ENCODE data around the gene HYOU1. TPM values are rescaled to one million over a fixed set of nuclear protein-coding genes. Genes with fewer than 3 reads are reported as not detected.

Gene HYOU1
- total and polyA plus RNA-seq, 2 experiments from 2014 or later: 48.2 to 229 TPM

DNA sequence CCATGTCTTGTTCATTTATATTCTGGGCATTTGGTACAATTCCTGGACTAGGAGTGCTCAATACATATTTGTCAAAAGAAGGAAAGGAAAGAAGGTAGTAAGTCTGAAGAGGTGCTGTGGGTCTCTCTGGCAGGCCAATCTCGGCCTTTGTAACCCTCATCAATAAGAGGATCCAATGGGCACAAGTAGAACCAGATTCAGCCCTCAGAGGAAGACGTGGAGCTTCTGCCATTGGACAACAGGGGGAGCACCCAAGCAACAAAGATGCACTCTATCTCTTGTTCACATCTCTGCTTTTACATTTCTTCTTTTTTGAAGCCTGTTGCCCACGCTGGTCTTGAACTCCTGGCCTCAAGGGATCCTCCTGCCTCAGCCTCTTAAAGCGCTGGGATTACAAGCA is 8.4 kb upstream of the HYOU1 start:
- Histone ChIP-seq H3K4me2 (no peak overlapping the region), H3K4me3 (no peak overlapping the region), H2AFZ (no peak overlapping the region), H3F3A (replicated peaks; ENCODE audit: low read depth) (peaks cover 7% of the 10 kb centered on the region; the same call in 1 of the 2 replicates), H4K20me1 (replicated peaks; ENCODE audit: insufficient read depth) (0 out of 2 replicates have a peak, but pooled peaks cover 6% of the 10 kb centered on the region), H3K36me3 (ENCODE audit: insufficient read depth) (peaks cover 5% of the 10 kb centered on the region; the same call in 1 of the 2 replicates), H3K9me2 (ENCODE audit: insufficient read depth) (0 out of 2 replicates have a peak, but pooled peaks cover under 1% of the 10 kb centered on the region), H3K4me1 (ENCODE audit: insufficient read depth) (no peaks in the 10 kb centered on the region), H3K27ac (ENCODE audit: low read depth) (no peak overlapping the region), H3K79me2 (replicated peaks; ENCODE audit: insufficient read depth) (peaks cover 17% of the 10 kb centered on the region), H3K27me3 (ENCODE audit: insufficient read depth) (no peaks in the 10 kb centered on the region)
- peaks cover 8% of the 10 kb centered on the region for H3K27me3 Mint-ChIP-seq (ENCODE audit: insufficient read depth, low read depth, poor library complexity)
- no peaks in the 10 kb centered on the region for H3K9me3 Mint-ChIP-seq
- TF ChIP-seq ZNF114 (CRISPR knock-in tag; IDR thresholded peaks at IDR 0.05): no peak
- TF ChIP-seq POLR2AphosphoS5 (IDR thresholded peaks at IDR 0.05; ENCODE audit: low read depth): no peak
- TF ChIP-seq, protein P1, sequence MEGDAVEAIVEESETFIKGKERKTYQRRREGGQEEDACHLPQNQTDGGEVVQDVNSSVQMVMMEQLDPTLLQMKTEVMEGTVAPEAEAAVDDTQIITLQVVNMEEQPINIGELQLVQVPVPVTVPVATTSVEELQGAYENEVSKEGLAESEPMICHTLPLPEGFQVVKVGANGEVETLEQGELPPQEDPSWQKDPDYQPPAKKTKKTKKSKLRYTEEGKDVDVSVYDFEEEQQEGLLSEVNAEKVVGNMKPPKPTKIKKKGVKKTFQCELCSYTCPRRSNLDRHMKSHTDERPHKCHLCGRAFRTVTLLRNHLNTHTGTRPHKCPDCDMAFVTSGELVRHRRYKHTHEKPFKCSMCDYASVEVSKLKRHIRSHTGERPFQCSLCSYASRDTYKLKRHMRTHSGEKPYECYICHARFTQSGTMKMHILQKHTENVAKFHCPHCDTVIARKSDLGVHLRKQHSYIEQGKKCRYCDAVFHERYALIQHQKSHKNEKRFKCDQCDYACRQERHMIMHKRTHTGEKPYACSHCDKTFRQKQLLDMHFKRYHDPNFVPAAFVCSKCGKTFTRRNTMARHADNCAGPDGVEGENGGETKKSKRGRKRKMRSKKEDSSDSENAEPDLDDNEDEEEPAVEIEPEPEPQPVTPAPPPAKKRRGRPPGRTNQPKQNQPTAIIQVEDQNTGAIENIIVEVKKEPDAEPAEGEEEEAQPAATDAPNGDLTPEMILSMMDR (conservative IDR thresholded peaks at IDR 0.05; ENCODE audit: low read depth in 2 of 2): peak; percentile 56 to 71
- TF ChIP-seq STAT1 (IDR thresholded peaks at IDR 0.05; ENCODE audit: unreplicated experiment): no peak
- no peak for TF ChIP-seq EZH2 (IDR thresholded peaks at IDR 0.05; ENCODE audit: low read depth, unreplicated experiment)
- TF ChIP-seq CREB1 (CRISPR knock-in tag; IDR thresholded peaks at IDR 0.05; ENCODE audit: low read depth): no peak
- no peak for TF ChIP-seq ZNF331 (CRISPR knock-in tag; IDR thresholded peaks at IDR 0.05; ENCODE audit: low read depth)
- no peak overlapping the region for H3K27ac Mint-ChIP-seq
- ATAC-seq (peak; percentile 59), DNase-seq (ENCODE audit: low spot score) (peak; percentile 71)
- H3K36me3 Mint-ChIP-seq (ENCODE audit: low read depth): peaks cover 5% of the 10 kb centered on the region
- H3K4me1 Mint-ChIP-seq: peaks cover 6% of the 10 kb centered on the region; the same call in 2 of the 3 replicates
- H3K4me3 Mint-ChIP-seq: no peak overlapping the region

DNA sequence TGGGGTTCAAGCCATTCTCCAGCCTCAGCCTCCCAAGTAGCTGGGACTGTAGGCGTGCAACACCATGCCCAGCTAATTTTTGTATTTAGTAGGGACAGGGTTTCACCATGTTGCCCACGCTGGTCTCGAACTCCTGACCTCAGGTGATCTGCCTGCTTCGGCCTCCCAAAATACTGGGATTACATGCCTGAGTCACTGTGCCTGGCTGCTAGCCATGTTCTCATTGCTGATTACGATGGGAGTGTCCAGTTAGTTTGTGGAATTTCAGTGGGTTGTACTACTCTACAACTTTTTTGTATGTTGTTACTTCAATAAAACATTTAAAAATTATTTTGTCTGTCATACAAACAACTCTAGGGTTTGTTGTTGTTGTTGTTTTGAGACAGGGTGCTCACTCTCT is 5.8 kb upstream of the HYOU1 start:
- Histone ChIP-seq H3K4me3 (no peak overlapping the region), H4K20me1 (replicated peaks; ENCODE audit: insufficient read depth) (0 out of 2 replicates have a peak, but pooled peaks cover 6% of the 10 kb centered on the region), H3K36me3 (ENCODE audit: insufficient read depth) (no peaks in the 10 kb centered on the region), H3F3A (replicated peaks; ENCODE audit: low read depth) (peaks cover 5% of the 10 kb centered on the region), H3K9me2 (ENCODE audit: insufficient read depth) (0 out of 2 replicates have a peak, but pooled peaks cover 4% of the 10 kb centered on the region), H3K27ac (ENCODE audit: low read depth) (no peak overlapping the region), H3K27me3 (ENCODE audit: insufficient read depth) (no peaks in the 10 kb centered on the region), H3K4me2 (no peak overlapping the region), H2AFZ (no peak overlapping the region), H3K79me2 (replicated peaks; ENCODE audit: insufficient read depth) (peaks cover 7% of the 10 kb centered on the region), H3K4me1 (ENCODE audit: insufficient read depth) (peaks cover 6% of the 10 kb centered on the region; the same call in 1 of the 2 replicates)
- DNase-seq (ENCODE audit: low spot score): no peak
- peaks cover 3% of the 10 kb centered on the region; the same call in 1 of the 3 replicates for H3K9me3 Mint-ChIP-seq
- H3K4me3 Mint-ChIP-seq: no peak overlapping the region
- peaks cover 11% of the 10 kb centered on the region for H3K4me1 Mint-ChIP-seq
- peaks cover 10% of the 10 kb centered on the region for H3K27me3 Mint-ChIP-seq (ENCODE audit: insufficient read depth, low read depth, poor library complexity)
- no peak overlapping the region for H3K27ac Mint-ChIP-seq
- peaks cover 5% of the 10 kb centered on the region for H3K36me3 Mint-ChIP-seq (ENCODE audit: low read depth)
- no peak for ATAC-seq
- TF ChIP-seq JUNB (IDR thresholded peaks at IDR 0.05; ENCODE audit: unreplicated experiment) (no peak), CREB1 (CRISPR knock-in tag; IDR thresholded peaks at IDR 0.05; ENCODE audit: low read depth) (no peak), EZH2phosphoT487 (IDR thresholded peaks at IDR 0.05; ENCODE audit: unreplicated experiment) (no peak), STAT1 (IDR thresholded peaks at IDR 0.05; ENCODE audit: unreplicated experiment) (no peak), POLR2AphosphoS5 (IDR thresholded peaks at IDR 0.05; ENCODE audit: low read depth) (no peak)
- TF ChIP-seq, protein P2, sequence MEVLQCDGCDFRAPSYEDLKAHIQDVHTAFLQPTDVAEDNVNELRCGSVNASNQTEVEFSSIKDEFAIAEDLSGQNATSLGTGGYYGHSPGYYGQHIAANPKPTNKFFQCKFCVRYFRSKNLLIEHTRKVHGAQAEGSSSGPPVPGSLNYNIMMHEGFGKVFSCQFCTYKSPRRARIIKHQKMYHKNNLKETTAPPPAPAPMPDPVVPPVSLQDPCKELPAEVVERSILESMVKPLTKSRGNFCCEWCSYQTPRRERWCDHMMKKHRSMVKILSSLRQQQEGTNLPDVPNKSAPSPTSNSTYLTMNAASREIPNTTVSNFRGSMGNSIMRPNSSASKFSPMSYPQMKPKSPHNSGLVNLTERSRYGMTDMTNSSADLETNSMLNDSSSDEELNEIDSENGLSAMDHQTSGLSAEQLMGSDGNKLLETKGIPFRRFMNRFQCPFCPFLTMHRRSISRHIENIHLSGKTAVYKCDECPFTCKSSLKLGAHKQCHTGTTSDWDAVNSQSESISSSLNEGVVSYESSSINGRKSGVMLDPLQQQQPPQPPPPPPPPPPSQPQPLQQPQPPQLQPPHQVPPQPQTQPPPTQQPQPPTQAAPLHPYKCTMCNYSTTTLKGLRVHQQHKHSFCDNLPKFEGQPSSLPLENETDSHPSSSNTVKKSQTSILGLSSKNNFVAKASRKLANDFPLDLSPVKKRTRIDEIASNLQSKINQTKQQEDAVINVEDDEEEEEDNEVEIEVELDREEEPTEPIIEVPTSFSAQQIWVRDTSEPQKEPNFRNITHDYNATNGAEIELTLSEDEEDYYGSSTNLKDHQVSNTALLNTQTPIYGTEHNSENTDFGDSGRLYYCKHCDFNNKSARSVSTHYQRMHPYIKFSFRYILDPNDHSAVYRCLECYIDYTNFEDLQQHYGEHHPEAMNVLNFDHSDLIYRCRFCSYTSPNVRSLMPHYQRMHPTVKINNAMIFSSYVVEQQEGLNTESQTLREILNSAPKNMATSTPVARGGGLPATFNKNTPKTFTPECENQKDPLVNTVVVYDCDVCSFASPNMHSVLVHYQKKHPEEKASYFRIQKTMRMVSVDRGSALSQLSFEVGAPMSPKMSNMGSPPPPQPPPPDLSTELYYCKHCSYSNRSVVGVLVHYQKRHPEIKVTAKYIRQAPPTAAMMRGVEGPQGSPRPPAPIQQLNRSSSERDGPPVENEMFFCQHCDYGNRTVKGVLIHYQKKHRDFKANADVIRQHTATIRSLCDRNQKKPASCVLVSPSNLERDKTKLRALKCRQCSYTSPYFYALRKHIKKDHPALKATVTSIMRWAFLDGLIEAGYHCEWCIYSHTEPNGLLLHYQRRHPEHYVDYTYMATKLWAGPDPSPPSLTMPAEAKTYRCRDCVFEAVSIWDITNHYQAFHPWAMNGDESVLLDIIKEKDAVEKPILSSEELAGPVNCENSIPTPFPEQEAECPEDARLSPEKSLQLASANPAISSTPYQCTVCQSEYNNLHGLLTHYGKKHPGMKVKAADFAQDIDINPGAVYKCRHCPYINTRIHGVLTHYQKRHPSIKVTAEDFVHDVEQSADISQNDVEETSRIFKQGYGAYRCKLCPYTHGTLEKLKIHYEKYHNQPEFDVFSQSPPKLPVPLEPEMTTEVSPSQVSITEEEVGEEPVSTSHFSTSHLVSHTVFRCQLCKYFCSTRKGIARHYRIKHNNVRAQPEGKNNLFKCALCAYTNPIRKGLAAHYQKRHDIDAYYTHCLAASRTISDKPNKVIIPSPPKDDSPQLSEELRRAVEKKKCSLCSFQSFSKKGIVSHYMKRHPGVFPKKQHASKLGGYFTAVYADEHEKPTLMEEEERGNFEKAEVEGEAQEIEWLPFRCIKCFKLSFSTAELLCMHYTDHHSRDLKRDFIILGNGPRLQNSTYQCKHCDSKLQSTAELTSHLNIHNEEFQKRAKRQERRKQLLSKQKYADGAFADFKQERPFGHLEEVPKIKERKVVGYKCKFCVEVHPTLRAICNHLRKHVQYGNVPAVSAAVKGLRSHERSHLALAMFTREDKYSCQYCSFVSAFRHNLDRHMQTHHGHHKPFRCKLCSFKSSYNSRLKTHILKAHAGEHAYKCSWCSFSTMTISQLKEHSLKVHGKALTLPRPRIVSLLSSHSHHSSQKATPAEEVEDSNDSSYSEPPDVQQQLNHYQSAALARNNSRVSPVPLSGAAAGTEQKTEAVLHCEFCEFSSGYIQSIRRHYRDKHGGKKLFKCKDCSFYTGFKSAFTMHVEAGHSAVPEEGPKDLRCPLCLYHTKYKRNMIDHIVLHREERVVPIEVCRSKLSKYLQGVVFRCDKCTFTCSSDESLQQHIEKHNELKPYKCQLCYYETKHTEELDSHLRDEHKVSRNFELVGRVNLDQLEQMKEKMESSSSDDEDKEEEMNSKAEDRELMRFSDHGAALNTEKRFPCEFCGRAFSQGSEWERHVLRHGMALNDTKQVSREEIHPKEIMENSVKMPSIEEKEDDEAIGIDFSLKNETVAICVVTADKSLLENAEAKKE (CRISPR knock-in tag; IDR thresholded peaks at IDR 0.05): no peak
- TF ChIP-seq, protein P1 (conservative IDR thresholded peaks at IDR 0.05; ENCODE audit: low read depth in 2 of 2): no peak
